HUES6 (cell line): ENCODE results near the gene FGGY.
"Not testable (repeated sequence)": the region's sequence is repeated elsewhere in the genome, so short reads cannot be mapped to it uniquely, and the experiment has no call there.

Source experiments
- H3K27ac ChIP-seq: 2 replicates; pipeline ENCODE4 v1.7.0; 2013; ENCODE audit warnings: low read depth, mild to moderate bottlenecking, low read length, inconsistent platforms
- H3K27me3 ChIP-seq: 2 replicates; pipeline ENCODE4 v1.6.1; 2013; ENCODE audit warnings: low read length; ENCODE audit not compliant: control insufficient read depth, insufficient read depth
- H3K36me3 ChIP-seq: 2 replicates; pipeline ENCODE4 v1.6.1; 2013; ENCODE audit warnings: low read length; ENCODE audit not compliant: control insufficient read depth, insufficient read depth
- H3K4me1 ChIP-seq: 2 replicates; pipeline ENCODE4 v1.6.1; 2013; ENCODE audit warnings: low read length; ENCODE audit not compliant: control insufficient read depth, insufficient read depth
- H3K4me3 ChIP-seq: 2 replicates; pipeline ENCODE4 v1.5.1; 2013; ENCODE audit warnings: low read depth, low read length
- H3K9ac ChIP-seq: one replicate; pipeline ENCODE4 v1.6.1; 2013; ENCODE audit warnings: mild to moderate bottlenecking, low read length
- H3K9me3 ChIP-seq: 2 replicates; pipeline ENCODE4 v1.6.1; 2013; ENCODE audit warnings: low read depth, low read length; ENCODE audit not compliant: control insufficient read depth, insufficient read depth

FGGY gene

DNA sequence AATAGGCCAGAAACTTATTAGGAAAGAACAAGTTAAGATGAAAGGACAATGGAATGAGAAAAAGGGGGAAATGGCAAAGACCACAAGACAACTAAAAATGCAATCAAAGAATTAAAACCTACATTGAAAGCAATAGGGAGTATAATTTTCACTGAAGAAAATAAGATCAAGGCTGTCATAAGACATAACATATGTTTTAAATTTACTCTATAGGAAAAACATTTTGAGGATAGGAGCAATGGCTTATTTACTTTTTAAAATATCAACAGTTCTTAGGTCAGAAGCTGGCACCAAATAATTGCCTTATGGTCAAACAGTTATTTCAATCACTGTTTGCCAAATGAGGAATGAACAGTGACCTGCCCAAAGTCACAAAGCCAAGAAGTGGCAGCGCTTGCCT is 346.6 kb downstream of the FGGY start:
- Histone ChIP-seq H3K9ac (no peak overlapping the region), H3K36me3 (no peaks in the 10 kb centered on the region), H3K9me3 (no peaks in the 10 kb centered on the region), H3K27ac (no peak overlapping the region), H3K4me3 (no peak overlapping the region), H3K4me1 (peaks cover under 1% of the 10 kb centered on the region; the same call in 1 of the 2 replicates), H3K27me3 (no peaks in the 10 kb centered on the region)

- Histone ChIP-seq H3K27me3 (no peaks in the 10 kb centered on the region), H3K27ac (no peak overlapping the region), H3K4me1 (no peaks in the 10 kb centered on the region), H3K36me3 (no peaks in the 10 kb centered on the region), H3K4me3 (no peak overlapping the region), H3K9ac (no peak overlapping the region), H3K9me3 (no peaks in the 10 kb centered on the region)
Measured at GRCh38 chr1:59645893-59646292, 349.0 kb downstream of the FGGY start.

GRCh38 chr1:59653142-59653958 is 356.5 kb downstream of the FGGY start:
- not testable (repeated sequence) for H3K9me3 ChIP-seq, H3K27me3 ChIP-seq, H3K36me3 ChIP-seq, H3K27ac ChIP-seq, H3K4me1 ChIP-seq
- H3K4me3 ChIP-seq, result peak overlapping the region; percentile 39; the same call in 1 of the 2 replicates
- peak overlapping the region; percentile 50 for H3K9ac ChIP-seq

- H3K4me3 ChIP-seq, result peak overlapping the region; percentile 39; the same call in 1 of the 2 replicates
- H3K4me1 ChIP-seq, result peaks cover 5% of the 10 kb centered on the region; the same call in 1 of the 2 replicates
- no peaks in the 10 kb centered on the region for H3K36me3 ChIP-seq
- no peaks in the 10 kb centered on the region for H3K27me3 ChIP-seq
- H3K9me3 ChIP-seq, result no peaks in the 10 kb centered on the region
- no peak overlapping the region for H3K9ac ChIP-seq
- H3K27ac ChIP-seq, result no peak overlapping the region
Measured at GRCh38 chr1:59653968-59654367, 357.1 kb downstream of the FGGY start.

GRCh38 chr1:59657873-59658465 is 361.1 kb downstream of the FGGY start:
- Histone ChIP-seq H3K9ac (no peak overlapping the region), H3K27ac (no peak overlapping the region), H3K4me3 (no peak overlapping the region), H3K9me3 (no peaks in the 10 kb centered on the region), H3K36me3 (no peaks in the 10 kb centered on the region), H3K27me3 (no peaks in the 10 kb centered on the region), H3K4me1 (peaks cover 5% of the 10 kb centered on the region; the same call in 1 of the 2 replicates)

DNA sequence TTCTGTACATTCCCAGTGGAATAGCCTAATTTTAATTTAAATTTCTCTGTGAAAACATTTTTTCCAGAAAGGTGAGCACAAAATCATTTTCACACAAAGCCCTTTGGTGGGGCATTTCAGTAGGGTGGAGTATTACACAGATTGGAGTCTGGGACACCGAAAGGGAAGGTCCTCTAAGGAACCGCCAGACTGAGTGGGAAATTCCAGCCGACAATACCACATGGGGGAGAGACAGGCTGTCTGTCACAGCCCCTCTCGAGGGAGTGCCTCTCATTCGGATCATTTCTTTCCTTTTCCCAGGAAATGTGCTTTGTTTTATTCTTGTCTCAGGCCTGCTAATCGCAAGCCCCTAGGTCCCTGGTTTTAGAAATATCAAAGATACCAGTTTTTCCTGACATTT is 367.3 kb downstream of the FGGY start:
- H3K27ac ChIP-seq, result no peak overlapping the region
- no peaks in the 10 kb centered on the region for H3K36me3 ChIP-seq
- no peaks in the 10 kb centered on the region for H3K9me3 ChIP-seq
- H3K4me3 ChIP-seq, result no peak overlapping the region
- H3K4me1 ChIP-seq, result peaks cover 17% of the 10 kb centered on the region; the same call in 1 of the 2 replicates
- H3K27me3 ChIP-seq, result no peaks in the 10 kb centered on the region
- no peak overlapping the region for H3K9ac ChIP-seq

DNA sequence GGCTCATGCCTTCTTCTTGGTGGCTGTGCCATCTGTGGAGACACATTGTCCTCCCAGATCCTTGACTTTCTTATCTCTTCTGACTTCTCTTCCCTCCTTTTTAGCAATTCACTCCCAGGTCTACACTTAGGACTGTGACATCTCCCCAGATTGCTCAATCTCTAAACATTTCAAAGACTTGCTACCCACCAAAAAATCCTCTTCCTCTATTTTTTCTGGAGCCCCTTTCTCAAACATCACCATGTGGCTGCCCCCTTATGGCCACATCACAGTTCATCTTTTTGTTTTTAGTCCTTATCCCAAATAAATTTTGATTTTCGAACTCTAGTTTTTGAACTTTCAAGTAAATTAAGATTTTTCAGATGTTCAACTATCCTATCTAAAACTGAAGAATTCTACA is 369.2 kb downstream of the FGGY start:
- Histone ChIP-seq H3K27ac (no peak overlapping the region), H3K36me3 (no peaks in the 10 kb centered on the region), H3K4me1 (peaks cover 32% of the 10 kb centered on the region)

DNA sequence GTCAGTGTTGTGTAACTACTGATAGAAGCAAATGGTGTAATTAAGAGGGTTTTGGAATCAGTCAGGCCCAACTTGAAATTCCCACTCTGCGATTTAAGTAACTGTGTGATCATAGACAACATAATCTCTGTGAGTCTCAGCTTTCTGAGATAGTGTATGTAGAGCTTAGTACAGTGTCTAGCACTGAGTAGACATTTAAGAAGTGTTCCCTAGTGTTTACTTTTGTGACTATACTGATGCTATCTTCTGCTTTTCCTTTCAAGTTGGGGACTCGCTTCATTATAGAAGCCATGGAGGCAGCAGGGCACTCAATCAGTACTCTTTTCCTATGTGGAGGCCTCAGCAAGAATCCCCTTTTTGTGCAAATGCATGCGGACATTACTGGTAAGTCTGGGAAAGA is 370.1 kb downstream of the FGGY start:
- H3K36me3 ChIP-seq, result no peaks in the 10 kb centered on the region
- peaks cover 40% of the 10 kb centered on the region for H3K4me1 ChIP-seq
- H3K4me3 ChIP-seq, result no peak overlapping the region
- no peak overlapping the region for H3K27ac ChIP-seq
- H3K9me3 ChIP-seq, result no peaks in the 10 kb centered on the region
- no peak overlapping the region for H3K9ac ChIP-seq
- H3K27me3 ChIP-seq, result no peaks in the 10 kb centered on the region

More for the DNA sequence above, 369.2 kb downstream of the FGGY start:
- Histone ChIP-seq H3K4me3 (no peak overlapping the region), H3K27me3 (no peaks in the 10 kb centered on the region), H3K9ac (no peak overlapping the region), H3K9me3 (no peaks in the 10 kb centered on the region)

GRCh38 chr1:59669752-59670312 is 372.9 kb downstream of the FGGY start:
- Histone ChIP-seq H3K27ac (no peak overlapping the region), H3K9ac (peak overlapping the region; percentile 26), H3K4me1 (peaks cover 43% of the 10 kb centered on the region), H3K9me3 (no peaks in the 10 kb centered on the region), H3K4me3 (no peak overlapping the region), H3K27me3 (no peaks in the 10 kb centered on the region), H3K36me3 (no peaks in the 10 kb centered on the region)

DNA sequence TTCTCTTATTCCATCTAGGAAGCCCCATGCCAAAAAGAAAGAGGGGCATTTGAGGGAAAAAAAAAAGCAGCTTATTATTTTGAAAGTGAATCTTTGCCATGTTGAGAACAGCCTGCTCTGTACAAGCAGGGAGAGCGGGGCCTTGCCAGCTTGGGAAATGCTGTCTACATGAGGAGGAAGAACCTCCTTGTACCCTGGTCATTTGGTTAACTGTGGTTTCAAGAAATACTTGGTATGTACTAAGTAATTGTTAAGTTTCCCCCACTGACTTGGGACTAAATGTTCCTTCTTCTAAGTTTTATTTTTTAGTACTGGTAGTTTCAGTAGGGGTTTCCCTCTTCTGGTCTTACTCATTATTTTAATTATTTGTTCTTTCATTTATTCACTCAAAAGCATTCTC is 373.8 kb downstream of the FGGY start:
- H3K27ac ChIP-seq, result no peak overlapping the region; the same call in 1 of the 2 replicates
- H3K9me3 ChIP-seq, result no peaks in the 10 kb centered on the region

More for the DNA sequence above, 373.8 kb downstream of the FGGY start:
- H3K4me3 ChIP-seq, result no peak overlapping the region
- H3K36me3 ChIP-seq, result no peaks in the 10 kb centered on the region
- peaks cover 43% of the 10 kb centered on the region for H3K4me1 ChIP-seq
- no peaks in the 10 kb centered on the region for H3K27me3 ChIP-seq
- no peak overlapping the region for H3K9ac ChIP-seq
